HG03097 (cell line): ENCODE data around the gene LRRC8D.

ENCODE experiments used
- ATAC-seq: cut with Tn5 transposase; IDR thresholded peaks from one replicate; pipeline ENCODE4 v1.9.1; 2021; ENCODE audit not compliant: unreplicated experiment, low FRiP score

The LRRC8D gene

DNA sequence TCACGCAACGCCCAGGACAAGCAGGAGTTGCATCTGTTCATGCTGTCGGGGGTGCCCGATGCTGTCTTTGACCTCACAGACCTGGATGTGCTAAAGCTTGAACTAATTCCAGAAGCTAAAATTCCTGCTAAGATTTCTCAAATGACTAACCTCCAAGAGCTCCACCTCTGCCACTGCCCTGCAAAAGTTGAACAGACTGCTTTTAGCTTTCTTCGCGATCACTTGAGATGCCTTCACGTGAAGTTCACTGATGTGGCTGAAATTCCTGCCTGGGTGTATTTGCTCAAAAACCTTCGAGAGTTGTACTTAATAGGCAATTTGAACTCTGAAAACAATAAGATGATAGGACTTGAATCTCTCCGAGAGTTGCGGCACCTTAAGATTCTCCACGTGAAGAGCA, 113.6 kb downstream of the LRRC8D start:
- ATAC-seq, result no peak

- ATAC-seq, result no peak
These were observed 114.4 kb downstream of the LRRC8D start for GRCh38 chr1:89935235-89935634.

GRCh38 chr1:89936694-89937093, 115.9 kb downstream of the LRRC8D start:
- no peak for ATAC-seq

- no peak for ATAC-seq
These were observed 117.6 kb downstream of the LRRC8D start for GRCh38 chr1:89938171-89939055.

GRCh38 chr1:89939059-89939570, 118.3 kb downstream of the LRRC8D start:
- ATAC-seq, result no peak

- no peak for ATAC-seq
These were observed 119.0 kb downstream of the LRRC8D start for GRCh38 chr1:89939693-89940438.

- ATAC-seq, result no peak
These were observed 120.4 kb downstream of the LRRC8D start for GRCh38 chr1:89941110-89941766.

DNA sequence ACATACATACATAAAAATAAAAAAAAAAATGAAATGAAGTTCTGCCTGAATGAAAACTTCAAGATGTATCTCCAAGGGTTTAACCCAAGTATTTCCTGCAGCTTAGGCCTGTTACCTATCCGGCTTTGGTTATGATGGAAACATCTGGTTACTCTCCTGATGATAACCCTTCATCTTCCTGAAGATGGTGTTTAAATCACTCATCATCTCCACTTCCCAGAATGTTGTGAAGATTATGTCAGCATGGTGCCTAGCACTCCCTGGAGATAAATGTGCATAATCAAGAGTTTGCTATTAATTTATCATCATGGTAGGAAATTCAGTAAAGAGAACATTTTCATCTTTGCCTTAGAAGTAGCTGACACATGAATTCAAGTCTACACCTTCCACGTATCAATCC, 121.2 kb downstream of the LRRC8D start:
- ATAC-seq, result no peak

GRCh38 chr1:89942825-89943658, 122.2 kb downstream of the LRRC8D start:
- no peak for ATAC-seq

DNA sequence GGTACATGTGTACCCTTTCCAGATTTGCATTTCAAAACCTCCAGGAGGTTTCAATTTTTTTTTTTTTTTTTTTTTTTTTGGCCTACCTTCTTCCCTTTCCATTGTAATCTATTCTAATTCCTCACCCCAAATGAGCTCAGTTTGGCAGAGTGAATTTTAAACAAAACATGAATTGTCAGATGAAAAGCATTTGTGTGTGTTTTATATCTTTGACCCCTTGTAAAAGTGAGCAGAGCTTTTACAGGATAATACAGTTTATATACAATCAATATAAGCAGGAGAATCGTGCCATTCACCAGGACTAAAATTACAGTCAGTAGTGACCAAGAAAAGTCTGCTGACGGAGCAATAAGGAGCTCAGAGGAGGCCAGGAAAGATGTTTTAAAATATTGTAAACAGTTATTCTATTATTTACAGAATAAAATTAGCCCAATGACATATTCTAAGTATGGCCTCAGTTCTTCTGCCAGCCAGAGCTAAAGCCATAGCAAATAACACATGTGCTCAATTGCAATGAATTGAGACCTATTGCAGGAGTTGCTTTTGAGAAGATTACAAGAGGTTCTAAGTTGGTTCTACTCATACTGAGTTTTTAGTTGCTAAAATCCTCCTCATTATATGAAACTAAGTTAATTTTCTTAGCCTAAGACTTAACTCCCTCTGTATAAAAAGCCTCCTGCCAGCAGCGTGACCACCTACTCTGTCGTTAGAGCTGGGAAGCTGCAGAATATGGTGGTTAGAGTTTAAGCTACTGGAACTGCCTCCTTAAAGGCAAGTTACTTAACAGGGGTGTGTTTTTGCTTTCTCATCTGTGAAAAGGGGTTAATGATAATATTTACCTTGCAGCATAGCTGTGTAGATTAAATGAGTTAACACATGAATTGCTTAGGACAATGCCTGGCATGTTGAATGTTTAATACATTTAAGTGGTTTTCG, 123.3 kb downstream of the LRRC8D start:
- ATAC-seq, result no peak

GRCh38 chr1:89945852-89946476, 125.1 kb downstream of the LRRC8D start:
- ATAC-seq, result peak; percentile 73

GRCh38 chr1:89946532-89946931, 125.7 kb downstream of the LRRC8D start:
- no peak for ATAC-seq

- no peak for ATAC-seq
These were observed 128.0 kb downstream of the LRRC8D start for GRCh38 chr1:89948722-89949345.

DNA sequence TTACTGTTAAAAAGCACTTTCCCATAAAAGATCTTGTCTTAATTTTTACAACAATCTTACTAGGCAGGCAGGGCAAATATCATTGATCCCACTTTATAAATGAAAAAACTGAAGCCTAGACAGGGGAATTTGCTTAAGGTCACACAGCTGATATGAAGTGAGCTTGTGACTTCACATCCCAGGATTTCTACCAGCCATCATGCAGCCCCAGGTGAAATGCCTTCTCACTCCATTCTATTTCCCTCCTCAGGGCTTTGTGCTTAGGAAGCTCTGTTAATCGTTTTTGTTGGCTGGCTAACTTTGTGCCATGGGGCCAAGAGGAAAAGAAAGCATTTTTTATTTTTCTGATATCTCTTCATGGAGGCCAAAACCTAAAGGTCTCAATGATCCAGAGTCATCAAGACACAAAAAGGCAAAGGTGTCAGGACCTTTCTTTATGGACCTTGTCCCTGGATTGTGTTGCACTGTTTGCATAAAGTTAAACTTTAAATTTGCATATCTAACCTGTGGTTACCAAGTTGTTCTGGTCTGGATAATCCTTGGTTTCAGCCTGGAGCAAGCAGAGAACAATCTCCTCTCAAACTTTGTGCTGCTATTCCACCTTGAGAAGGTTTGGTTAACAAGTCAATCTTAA, 129.3 kb downstream of the LRRC8D start:
- ATAC-seq, result no peak

GRCh38 chr1:89950703-89951102, 129.9 kb downstream of the LRRC8D start:
- ATAC-seq, result no peak

DNA sequence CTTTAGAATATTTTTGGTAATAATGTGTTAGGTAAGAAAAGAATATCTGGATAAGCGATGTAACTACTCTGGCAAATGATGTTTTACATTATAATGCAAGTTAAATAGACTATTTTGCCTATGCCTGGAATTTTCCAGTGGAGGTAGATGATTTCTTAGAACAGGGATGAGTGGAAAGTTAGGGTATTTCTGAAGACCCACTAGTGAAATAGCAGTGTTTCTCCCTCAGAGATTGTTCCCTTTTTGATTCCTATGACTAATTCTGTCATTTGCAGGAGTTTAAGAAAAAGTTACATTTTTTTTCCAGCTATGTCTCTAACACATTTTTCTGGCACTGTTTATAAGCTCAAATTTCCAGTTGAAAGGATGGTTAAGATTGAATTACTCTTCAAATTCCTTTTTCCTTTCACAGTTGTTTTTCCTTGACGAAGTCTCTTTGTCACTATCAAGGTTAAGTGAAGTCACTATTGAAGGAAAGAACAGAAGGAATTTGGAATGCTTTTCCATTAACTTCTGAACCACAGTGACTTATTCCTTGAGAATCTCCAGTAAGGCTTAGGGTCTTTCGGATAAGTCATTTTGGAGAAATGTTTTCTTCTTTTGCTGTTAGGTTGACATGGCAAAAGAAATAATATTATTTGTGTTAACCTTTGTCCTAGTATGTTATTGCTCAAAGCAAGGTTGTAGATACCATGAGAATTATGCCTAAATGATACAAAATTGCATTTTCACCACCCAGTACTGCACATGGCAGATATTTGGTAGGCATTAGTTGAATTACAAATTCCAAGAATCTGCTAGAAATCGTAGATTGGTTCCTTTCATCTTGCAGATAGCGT, 131.2 kb downstream of the LRRC8D start:
- ATAC-seq, result no peak

GRCh38 chr1:89952605-89953130, 131.8 kb downstream of the LRRC8D start:
- ATAC-seq, result no peak
